Naive thymus-derived CD4-positive, alpha-beta T cell (primary cell): ENCODE data around the gene SEMA6D. TPM values are rescaled to one million over a fixed set of nuclear protein-coding genes. Genes with fewer than 3 reads are reported as not detected.

Experiments
- ATAC-seq: fragments of 150-1000 bp; cut with Tn5 transposase; 2 replicates; pipeline ENCODE4 v1.10.0; 2021; ENCODE audit warnings: mild to moderate bottlenecking, moderate library complexity
- CTCF ChIA-PET: fragments of 350-600 bp; sonication (Branson Sonifier 250); formaldehyde crosslinking; loops from one replicate; lab custom pipeline; 2021; ENCODE audit warnings: antibody characterized with exemption; lab: Charles Lee
- POLR2A ChIA-PET: fragments of 350-600 bp; sonication (Branson Sonifier 250); formaldehyde crosslinking; loops from one replicate; lab custom pipeline; 2021; ENCODE audit warnings: antibody characterized with exemption, inconsistent platforms; lab: Charles Lee
- DNase-seq, 9 donors: peaks; one replicate each; pipeline versions ENCODE4 v3.0.0 to v3.0.0-alpha.2; 2020 to 2022; ENCODE audit warnings: mixed read lengths in 1 of 9
- H3K27ac ChIP-seq: one replicate; pipeline ENCODE4 v1.7.0; 2013; ENCODE audit warnings: mild to moderate bottlenecking, low read depth, low read length, moderate library complexity
- H3K27me3 ChIP-seq, 2 donors: one replicate each; pipeline ENCODE4 v1.7.0; 2013; ENCODE audit warnings: low read length in 2 of 2, mild to moderate bottlenecking in 2 of 2, moderate library complexity in 2 of 2; ENCODE audit not compliant: control insufficient read depth in 2 of 2, insufficient read depth in 2 of 2
- H3K36me3 ChIP-seq, 3 experiments: 1 replicate in 2 of 3; 2 replicates in 1 of 3; pipeline ENCODE4 v1.7.0; 2013; ENCODE audit warnings: low read length in 3 of 3, mild to moderate bottlenecking in 3 of 3, moderate library complexity in 1 of 3; ENCODE audit not compliant: insufficient read depth in 3 of 3, control insufficient read depth in 2 of 3
- H3K4me1 ChIP-seq, 2 donors: one replicate each; pipeline ENCODE4 v1.7.0; 2013; ENCODE audit warnings: low read length in 2 of 2, mild to moderate bottlenecking in 2 of 2, moderate library complexity in 1 of 2; ENCODE audit not compliant: control insufficient read depth in 2 of 2, insufficient read depth in 2 of 2
- H3K4me3 ChIP-seq: 2 replicates; pipeline ENCODE4 v1.7.0; 2013; ENCODE audit warnings: mild to moderate bottlenecking, low read length
- H3K9me3 ChIP-seq, 3 experiments: 1 replicate in 2 of 3; 2 replicates in 1 of 3; pipeline ENCODE4 v1.7.0; 2013; ENCODE audit warnings: low read length in 3 of 3; ENCODE audit not compliant: control insufficient read depth in 2 of 3
- H3K27ac Mint-ChIP-seq, 9 donors: one replicate each; pipeline ENCODE4 v1.8.0; 2020 to 2022; ENCODE audit warnings: mixed read lengths in 9 of 9, mild to moderate bottlenecking in 8 of 9, moderate library complexity in 5 of 9, inconsistent platforms in 2 of 9
- H3K27me3 Mint-ChIP-seq, 5 donors: one replicate each; pipeline ENCODE4 v1.8.0; 2021 to 2022; ENCODE audit warnings: mixed read lengths in 5 of 5, mild to moderate bottlenecking in 1 of 5
- H3K36me3 Mint-ChIP-seq, 5 donors: one replicate each; pipeline ENCODE4 v1.8.0; 2020 to 2022; ENCODE audit warnings: mixed read lengths in 5 of 5, mild to moderate bottlenecking in 3 of 5, inconsistent platforms in 1 of 5
- H3K4me1 Mint-ChIP-seq, 7 donors: one replicate each; pipeline ENCODE4 v1.8.0; 2020 to 2022; ENCODE audit warnings: mixed read lengths in 7 of 7, mild to moderate bottlenecking in 3 of 7, inconsistent platforms in 1 of 7
- H3K4me3 Mint-ChIP-seq, 10 donors: one replicate each; pipeline ENCODE4 v1.8.0; 2020 to 2022; ENCODE audit warnings: mild to moderate bottlenecking in 10 of 10, mixed read lengths in 10 of 10, moderate library complexity in 6 of 10, inconsistent platforms in 2 of 10
- H3K9me3 Mint-ChIP-seq, 11 donors: one replicate each; pipeline ENCODE4 v1.8.0; 2020 to 2022; ENCODE audit warnings: mixed read lengths in 11 of 11, mild to moderate bottlenecking in 4 of 11, inconsistent platforms in 1 of 11, moderate library complexity in 1 of 11
- intact Hi-C, 2 donors: fragments of 100-400 bp; cut with micrococcal nuclease; formaldehyde crosslinking; loops; one replicate each; pipeline ENCODE4 v1.15.1; 2023
- polyA plus RNA-seq, 2 donors: library from polyadenylated mRNA; unstranded; fragments of 300-500 nt; fragmentation: Illumina TruSeq; gene quantifications; one replicate each; pipeline ENCODE4 v1.2.3, GENCODE V29; 2021
- total RNA-seq, 6 experiments: library from RNA in 5 of 6; stranded (reverse) in 5 of 6; gene quantifications; 1 replicate in 5 of 6; 2 replicates in 1 of 6; pipeline ENCODE4 v1.2.3 and lab custom pipeline; 2021 to 2026

Gene SEMA6D
- total and polyA plus RNA-seq, 7 experiments from 2014 or later = not detected

DNA sequence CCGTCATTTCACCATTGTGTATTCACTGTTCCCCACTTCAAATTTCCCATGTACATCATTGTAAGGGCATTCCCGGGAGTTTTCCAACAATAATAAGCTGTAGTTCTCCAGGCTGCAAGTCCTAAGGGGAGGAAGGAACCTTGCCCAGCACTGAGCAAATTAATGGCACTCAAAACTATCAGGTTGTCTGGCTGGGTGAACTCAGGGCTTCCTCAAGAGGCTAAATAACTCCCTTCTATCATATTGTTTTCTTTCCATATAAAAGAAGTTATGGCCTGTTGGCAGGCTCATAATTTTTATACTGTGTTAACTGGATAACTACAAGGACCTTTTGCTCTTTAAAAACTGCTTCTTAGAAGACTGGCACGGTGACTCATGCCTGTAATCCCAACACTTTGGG is 71.4 kb downstream of the SEMA6D start:
- Histone ChIP-seq H3K27me3 (no peaks in the 10 kb centered on the region), H3K4me3 (no peak overlapping the region), H3K36me3 (no peaks in the 10 kb centered on the region), H3K4me1 (no peaks in the 10 kb centered on the region), H3K27ac (no peak overlapping the region), H3K9me3 (no peaks in the 10 kb centered on the region)
- intact Hi-C loops = no loop called here
- CTCF ChIA-PET = no interaction called here
- Mint-ChIP-seq H3K4me3 (no peak overlapping the region), H3K27me3 (peaks cover 0 to 23% (median 15%) of the 10 kb centered on the region in 5 donors), H3K9me3 (peaks cover 0 to 10% (median 0%) of the 10 kb centered on the region in 11 donors), H3K27ac (no peak overlapping the region), H3K4me1 (no peaks in the 10 kb centered on the region), H3K36me3 (no peaks in the 10 kb centered on the region)
- ATAC-seq (no peak), DNase-seq (no peak)
- POLR2A ChIA-PET = no interaction called here

DNA sequence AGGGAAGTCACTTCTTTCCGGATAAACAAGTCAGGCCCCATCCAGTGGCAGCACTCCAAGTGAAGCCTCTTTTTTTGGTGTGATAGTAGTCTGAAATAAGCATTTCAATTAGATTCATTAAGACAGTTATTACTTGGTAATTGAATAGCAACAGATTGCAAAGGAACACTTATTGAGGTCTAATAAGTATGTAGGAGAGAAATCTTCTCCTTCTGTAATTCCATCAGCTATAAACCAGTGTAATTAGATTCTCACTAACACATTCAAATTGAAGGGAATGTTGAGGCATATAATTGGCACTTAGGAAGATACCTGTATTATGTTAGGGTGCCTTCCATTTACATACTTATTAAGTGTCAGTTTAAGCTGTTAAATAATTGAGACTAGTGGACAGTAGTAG is 73.9 kb downstream of the SEMA6D start:
- Histone ChIP-seq H3K4me3 (no peak overlapping the region), H3K36me3 (no peaks in the 10 kb centered on the region), H3K4me1 (no peaks in the 10 kb centered on the region), H3K27me3 (no peaks in the 10 kb centered on the region), H3K9me3 (no peaks in the 10 kb centered on the region), H3K27ac (no peak overlapping the region)
- H3K4me3 Mint-ChIP-seq = no peak overlapping the region
- ChIA-PET POLR2A (no interaction called here), CTCF (no interaction called here)
- no peak overlapping the region for H3K27ac Mint-ChIP-seq
- ATAC-seq (no peak), DNase-seq (no peak)
- no peaks in the 10 kb centered on the region for H3K36me3 Mint-ChIP-seq
- no peaks in the 10 kb centered on the region for H3K4me1 Mint-ChIP-seq
- intact Hi-C loops = no loop called here
- H3K9me3 Mint-ChIP-seq = peaks cover 0 to 10% (median 0%) of the 10 kb centered on the region in 11 donors
- peaks cover 0 to 17% (median 6%) of the 10 kb centered on the region in 5 donors for H3K27me3 Mint-ChIP-seq

GRCh38 chr15:47792231-47792630 is 74.9 kb downstream of the SEMA6D start:
- ChIA-PET POLR2A (no interaction called here), CTCF (no interaction called here)
- H3K9me3 ChIP-seq = no peaks in the 10 kb centered on the region
- Mint-ChIP-seq H3K4me3 (no peak overlapping the region), H3K9me3 (peaks cover 0 to 5% (median 0%) of the 10 kb centered on the region in 11 donors), H3K4me1 (no peaks in the 10 kb centered on the region), H3K27ac (no peak overlapping the region), H3K27me3 (peaks cover 0 to 13% (median 6%) of the 10 kb centered on the region in 5 donors), H3K36me3 (no peaks in the 10 kb centered on the region)
- ATAC-seq (no peak), DNase-seq (no peak)
- intact Hi-C loops = no loop called here
- no peaks in the 10 kb centered on the region for H3K27me3 ChIP-seq
- no peak overlapping the region for H3K4me3 ChIP-seq
- no peaks in the 10 kb centered on the region for H3K36me3 ChIP-seq
- no peak overlapping the region for H3K27ac ChIP-seq
- H3K4me1 ChIP-seq = no peaks in the 10 kb centered on the region

DNA sequence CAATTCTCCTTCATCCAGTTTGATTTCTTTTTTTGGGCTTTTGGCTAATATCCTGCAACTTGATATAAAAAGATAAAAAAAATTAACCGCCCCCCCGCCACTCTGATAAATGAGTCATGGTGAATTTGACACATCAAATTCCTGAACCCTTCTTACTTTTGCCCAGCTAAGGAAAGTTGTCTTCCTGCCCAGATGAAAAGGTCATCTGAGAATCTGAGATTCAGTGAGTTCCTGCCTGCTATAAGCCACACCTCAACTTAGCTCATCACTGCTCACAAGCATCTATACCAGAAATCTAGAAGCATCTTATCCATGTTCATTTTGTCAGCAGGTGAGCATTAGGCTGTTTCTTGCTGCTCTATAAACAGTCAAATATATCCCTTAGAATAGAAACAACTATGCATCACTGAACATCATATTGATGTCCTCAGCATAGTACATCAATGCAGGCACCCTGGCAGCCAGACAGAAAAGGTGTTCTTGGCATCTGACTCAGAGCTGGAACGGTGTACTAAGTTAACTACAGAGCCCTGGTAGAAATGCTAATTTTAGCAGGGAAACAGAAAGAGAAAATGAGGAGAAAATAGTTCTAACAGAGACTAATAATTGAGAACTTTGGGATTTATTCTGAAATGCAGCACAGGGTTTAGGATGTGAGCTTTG is 77.1 kb downstream of the SEMA6D start:
- POLR2A ChIA-PET = no interaction called here
- no peaks in the 10 kb centered on the region for H3K4me1 Mint-ChIP-seq
- no peak for DNase-seq
- H3K27ac ChIP-seq = no peak overlapping the region
- intact Hi-C loops = no loop called here
- no peak overlapping the region for H3K4me3 Mint-ChIP-seq
- H3K9me3 ChIP-seq = no peaks in the 10 kb centered on the region
- peaks cover 0 to 2% (median 0%) of the 10 kb centered on the region in 11 donors for H3K9me3 Mint-ChIP-seq
- no peaks in the 10 kb centered on the region for H3K4me1 ChIP-seq
- H3K36me3 Mint-ChIP-seq = no peaks in the 10 kb centered on the region
- H3K27me3 ChIP-seq = no peaks in the 10 kb centered on the region
- no peak overlapping the region for H3K4me3 ChIP-seq
- H3K27me3 Mint-ChIP-seq = peaks cover 0 to 13% (median 2%) of the 10 kb centered on the region in 5 donors
- no peak for ATAC-seq
- CTCF ChIA-PET = no interaction called here
- H3K36me3 ChIP-seq = no peaks in the 10 kb centered on the region
- H3K27ac Mint-ChIP-seq = no peak overlapping the region

DNA sequence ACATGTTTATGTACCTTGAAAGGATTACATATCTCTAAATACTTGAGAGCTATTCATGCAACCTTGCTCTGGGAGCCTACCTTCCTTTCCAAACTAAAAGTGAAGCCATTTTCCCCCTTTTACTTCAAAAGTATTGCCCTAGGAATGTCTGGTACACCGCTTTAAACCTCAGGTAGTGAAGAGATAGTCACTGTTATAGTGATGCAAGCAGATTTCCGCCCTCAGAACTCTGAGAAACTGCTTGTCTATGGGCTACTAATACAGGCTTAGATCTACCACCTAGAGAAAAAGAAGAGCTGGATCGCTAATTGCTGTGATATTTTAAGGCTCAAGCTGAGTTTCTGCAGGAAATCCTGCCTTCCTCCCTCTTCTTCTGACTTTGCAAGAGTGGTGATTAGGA is 78.6 kb downstream of the SEMA6D start:
- H3K27me3 Mint-ChIP-seq = peaks cover 0 to 13% (median 2%) of the 10 kb centered on the region in 5 donors

DNA sequence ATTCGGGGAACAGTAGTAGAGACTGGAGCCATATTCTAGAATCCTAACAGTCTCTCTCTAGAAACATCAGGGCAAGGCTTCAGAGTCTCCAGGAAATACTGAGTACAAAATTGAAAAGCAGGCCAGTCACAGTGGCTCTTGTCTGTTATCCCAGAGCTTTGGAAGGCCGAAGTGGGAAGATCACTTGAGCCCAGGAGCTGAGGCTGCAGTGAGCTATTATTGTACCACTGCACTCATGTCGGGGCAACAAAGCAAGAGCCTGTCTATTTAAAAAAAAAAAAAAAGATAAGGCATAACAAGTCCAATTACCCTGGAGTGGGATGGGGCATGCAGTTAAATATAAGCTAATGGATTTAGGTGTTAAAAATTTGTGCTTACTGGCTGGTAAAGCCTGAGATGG is 79.0 kb downstream of the SEMA6D start:
- Histone ChIP-seq H3K27me3 (no peaks in the 10 kb centered on the region), H3K27ac (no peak overlapping the region), H3K36me3 (no peaks in the 10 kb centered on the region), H3K4me1 (no peaks in the 10 kb centered on the region), H3K9me3 (no peaks in the 10 kb centered on the region), H3K4me3 (no peak overlapping the region)
- Mint-ChIP-seq H3K27me3 (peaks cover 0 to 13% (median 2%) of the 10 kb centered on the region in 5 donors), H3K36me3 (no peaks in the 10 kb centered on the region), H3K4me3 (no peak overlapping the region), H3K27ac (no peak overlapping the region), H3K4me1 (no peaks in the 10 kb centered on the region), H3K9me3 (peaks cover 0 to 5% (median 0%) of the 10 kb centered on the region in 11 donors)
- no peak for DNase-seq
- ATAC-seq = no peak
- CTCF ChIA-PET = no interaction called here
- POLR2A ChIA-PET = no interaction called here
- intact Hi-C loops = no loop called here

More for the DNA sequence above, 78.6 kb downstream of the SEMA6D start:
- Mint-ChIP-seq H3K36me3 (no peaks in the 10 kb centered on the region), H3K9me3 (peaks cover 0 to 4% (median 0%) of the 10 kb centered on the region in 11 donors), H3K4me1 (no peaks in the 10 kb centered on the region), H3K4me3 (no peak overlapping the region), H3K27ac (no peak overlapping the region)
- no peaks in the 10 kb centered on the region for H3K36me3 ChIP-seq
- no peaks in the 10 kb centered on the region for H3K9me3 ChIP-seq
- no peaks in the 10 kb centered on the region for H3K4me1 ChIP-seq
- no peak overlapping the region for H3K27ac ChIP-seq
- POLR2A ChIA-PET = no interaction called here
- no peak overlapping the region for H3K4me3 ChIP-seq
- no peak for DNase-seq
- intact Hi-C loops = no loop called here
- no peak for ATAC-seq
- no peaks in the 10 kb centered on the region for H3K27me3 ChIP-seq
- CTCF ChIA-PET = no interaction called here

DNA sequence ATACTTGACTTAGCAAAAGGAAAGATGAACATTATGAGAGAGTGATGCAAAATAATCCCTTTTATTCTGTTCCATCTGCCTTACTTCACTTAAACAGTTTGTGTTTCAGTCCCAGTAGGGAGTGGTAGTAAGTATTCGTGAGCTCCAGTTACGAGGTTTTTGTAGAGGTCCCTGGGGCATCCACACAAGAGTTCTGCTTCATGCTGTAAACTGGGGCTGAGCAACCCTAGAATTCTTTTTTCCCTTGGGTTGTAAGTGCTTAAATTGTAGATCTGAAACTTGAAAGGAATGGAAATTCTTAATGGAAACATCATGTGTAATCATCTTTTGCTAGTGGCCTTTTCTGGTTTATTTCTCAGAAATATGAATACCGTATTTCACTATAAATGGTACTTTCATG is 79.5 kb downstream of the SEMA6D start:
- no peak for ATAC-seq
- no peak overlapping the region for H3K4me3 Mint-ChIP-seq
- POLR2A ChIA-PET = no interaction called here
- Histone ChIP-seq H3K27ac (no peak overlapping the region), H3K4me1 (no peaks in the 10 kb centered on the region), H3K9me3 (no peaks in the 10 kb centered on the region), H3K4me3 (no peak overlapping the region), H3K27me3 (no peaks in the 10 kb centered on the region), H3K36me3 (no peaks in the 10 kb centered on the region)
- H3K36me3 Mint-ChIP-seq = no peaks in the 10 kb centered on the region
- no peak overlapping the region for H3K27ac Mint-ChIP-seq
- peaks cover 0 to 5% (median 0%) of the 10 kb centered on the region in 11 donors for H3K9me3 Mint-ChIP-seq
- intact Hi-C loops = no loop called here
- DNase-seq = no peak
- peaks cover 0 to 13% (median 2%) of the 10 kb centered on the region in 5 donors for H3K27me3 Mint-ChIP-seq
- no peaks in the 10 kb centered on the region for H3K4me1 Mint-ChIP-seq
- CTCF ChIA-PET = no interaction called here
